GM12801 (cell line): ENCODE measurements around the gene TPPP3.

ENCODE experiments used
- CTCF ChIP-seq: IDR thresholded peaks from one replicate; pipeline ENCODE4 v1.5.1; 2011; ENCODE audit warnings: control low read depth; ENCODE audit not compliant: insufficient read length; ENCODE audit errors: extremely low read depth

Gene TPPP3

GRCh38 chr16:67415872-67416793 is 22.8 kb upstream of the TPPP3 start, which contains the start of gene ZDHHC1:
Gene ZDHHC1, minus strand, starts transcription at chr16:67416477. Its CDS starts 8,702 bp downstream, at chr16:67407775.
- no peak for TF ChIP-seq CTCF

- no peak for TF ChIP-seq CTCF
These were observed 20.9 kb upstream of the TPPP3 start for GRCh38 chr16:67413978-67414911.

- TF ChIP-seq CTCF: no peak
These were observed 19.0 kb upstream of the TPPP3 start for GRCh38 chr16:67412294-67412693.

- TF ChIP-seq CTCF: no peak
These were observed 18.0 kb upstream of the TPPP3 start for GRCh38 chr16:67411339-67411738.

- TF ChIP-seq CTCF: no peak
These were observed 16.3 kb upstream of the TPPP3 start for GRCh38 chr16:67409631-67410030.

GRCh38 chr16:67407788-67408452 is 14.6 kb upstream of the TPPP3 start:
- TF ChIP-seq CTCF: no peak
